VCaP (cell line): Measurements from ENCODE around the gene RSPH3.
"Not testable (repeated sequence)": the region's sequence is repeated elsewhere in the genome, so short reads cannot be mapped to it uniquely, and the experiment has no call there.

Experiments used
- H3K27ac ChIP-seq: fragments of 450-650 bp; 2 replicates; pipeline ENCODE4 v1.5.1; 2017
- CTCF ChIP-seq: fragments of 450-650 bp; conservative IDR thresholded peaks from 2 replicates; pipeline ENCODE4 v1.5.1; 2017; ENCODE audit warnings: mild to moderate bottlenecking, moderate library complexity

The RSPH3 gene

GRCh38 chr6:159017757-159018559, 18.0 kb upstream of the RSPH3 start:
- no peak for TF ChIP-seq CTCF

GRCh38 chr6:159014406-159014805, 14.4 kb upstream of the RSPH3 start:
- no peak for TF ChIP-seq CTCF

More at GRCh38 chr6:159017757-159018559, 18.0 kb upstream of the RSPH3 start:
- no peak overlapping the region for H3K27ac ChIP-seq

GRCh38 chr6:159013229-159013628, 13.2 kb upstream of the RSPH3 start:
- TF ChIP-seq CTCF, result no peak
- no peak overlapping the region for H3K27ac ChIP-seq

More at GRCh38 chr6:159014406-159014805, 14.4 kb upstream of the RSPH3 start:
- no peak overlapping the region for H3K27ac ChIP-seq

GRCh38 chr6:159012201-159012600, 12.2 kb upstream of the RSPH3 start:
- H3K27ac ChIP-seq, result no peak overlapping the region
- TF ChIP-seq CTCF, result no peak

GRCh38 chr6:159010037-159010612, 10.1 kb upstream of the RSPH3 start:
- not testable (repeated sequence) for H3K27ac ChIP-seq

GRCh38 chr6:159008656-159009288, 8.8 kb upstream of the RSPH3 start:
- TF ChIP-seq CTCF, result peak; percentile 77
- no peak overlapping the region for H3K27ac ChIP-seq

GRCh38 chr6:159007510-159007909, 7.5 kb upstream of the RSPH3 start:
- H3K27ac ChIP-seq, result no peak overlapping the region
- no peak for TF ChIP-seq CTCF
